ENCODE measurements around the gene CCDC195. TPM values are rescaled to one million over a fixed set of nuclear protein-coding genes. Genes with fewer than 3 reads are reported as not detected.

Gene CCDC195
- total RNA-seq, 1 donor from 2014 or later: not detected

DNA sequence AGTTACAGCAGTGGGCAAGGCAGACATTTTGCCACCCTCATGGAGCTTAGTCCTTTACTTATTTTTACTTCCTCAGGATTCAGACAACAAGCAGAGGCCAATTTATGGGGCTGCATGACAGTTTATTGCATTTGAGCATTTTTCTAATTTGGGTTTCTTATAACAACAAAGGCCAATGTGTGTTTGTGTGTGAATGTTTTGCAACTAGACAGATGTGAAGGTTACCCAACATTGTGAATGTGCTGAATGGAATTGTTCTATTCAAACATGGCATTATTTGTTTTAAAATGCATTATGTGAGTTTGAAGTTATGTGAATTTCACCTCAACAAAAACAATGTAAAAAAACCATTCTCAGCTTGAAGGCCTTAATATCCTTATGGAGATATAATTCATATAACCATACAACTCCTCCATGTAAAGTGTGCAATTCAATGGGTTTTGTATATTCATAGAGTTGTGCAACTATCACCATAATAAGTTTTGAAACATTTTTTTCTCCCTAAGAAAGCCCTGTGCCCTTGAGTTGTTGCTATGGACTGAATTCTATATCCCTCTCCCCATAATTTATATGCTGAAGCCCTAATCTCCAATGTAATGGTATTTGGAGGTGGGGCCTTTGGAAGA lies 57.3 kb downstream of the CCDC195 start:
- intact Hi-C loops (cut with DNase I): no loop called here

DNA sequence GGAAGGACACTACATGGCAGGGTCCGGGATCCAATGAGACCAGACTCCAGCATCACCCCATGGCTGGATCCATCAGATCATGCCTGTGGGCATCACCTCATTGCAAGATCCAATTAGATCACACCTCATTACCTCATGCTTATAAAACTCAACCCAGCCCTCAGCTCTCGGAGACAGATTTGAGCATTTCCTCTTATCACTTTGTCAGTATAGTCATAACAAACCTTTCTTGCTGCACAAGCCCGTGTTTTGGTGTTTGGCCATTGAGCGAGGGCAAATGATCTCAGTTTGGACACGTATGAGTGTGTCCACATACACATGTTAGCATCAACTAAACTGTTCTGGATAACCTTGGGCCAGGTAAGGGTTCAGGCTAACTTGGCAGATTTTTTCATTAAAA lies 58.8 kb downstream of the CCDC195 start:
- Histone ChIP-seq H3K9me3 (no peaks in the 10 kb centered on the region), H3K27ac (no peak overlapping the region), H3K36me3 (no peaks in the 10 kb centered on the region), H3K4me1 (no peaks in the 10 kb centered on the region), H3K4me3 (no peak overlapping the region), H3K27me3 (no peaks in the 10 kb centered on the region)
- TF ChIP-seq, protein P1, sequence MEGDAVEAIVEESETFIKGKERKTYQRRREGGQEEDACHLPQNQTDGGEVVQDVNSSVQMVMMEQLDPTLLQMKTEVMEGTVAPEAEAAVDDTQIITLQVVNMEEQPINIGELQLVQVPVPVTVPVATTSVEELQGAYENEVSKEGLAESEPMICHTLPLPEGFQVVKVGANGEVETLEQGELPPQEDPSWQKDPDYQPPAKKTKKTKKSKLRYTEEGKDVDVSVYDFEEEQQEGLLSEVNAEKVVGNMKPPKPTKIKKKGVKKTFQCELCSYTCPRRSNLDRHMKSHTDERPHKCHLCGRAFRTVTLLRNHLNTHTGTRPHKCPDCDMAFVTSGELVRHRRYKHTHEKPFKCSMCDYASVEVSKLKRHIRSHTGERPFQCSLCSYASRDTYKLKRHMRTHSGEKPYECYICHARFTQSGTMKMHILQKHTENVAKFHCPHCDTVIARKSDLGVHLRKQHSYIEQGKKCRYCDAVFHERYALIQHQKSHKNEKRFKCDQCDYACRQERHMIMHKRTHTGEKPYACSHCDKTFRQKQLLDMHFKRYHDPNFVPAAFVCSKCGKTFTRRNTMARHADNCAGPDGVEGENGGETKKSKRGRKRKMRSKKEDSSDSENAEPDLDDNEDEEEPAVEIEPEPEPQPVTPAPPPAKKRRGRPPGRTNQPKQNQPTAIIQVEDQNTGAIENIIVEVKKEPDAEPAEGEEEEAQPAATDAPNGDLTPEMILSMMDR (IDR thresholded peaks at IDR 0.05): no peak
- TF ChIP-seq POLR2A (IDR thresholded peaks at IDR 0.05) (no peak), POLR2AphosphoS5 (IDR thresholded peaks at IDR 0.05; ENCODE audit: insufficient read depth in 1 of 2, low read depth in 1 of 2) (no peak)
- DNase-seq (ENCODE audit: extremely low spot score in 2 of 2): no peak
- intact Hi-C loops (cut with DNase I): no loop called here

More for the DNA sequence above, 57.3 kb downstream of the CCDC195 start:
- Histone ChIP-seq H3K4me3 (no peak overlapping the region), H3K27ac (no peak overlapping the region), H3K9me3 (no peaks in the 10 kb centered on the region), H3K27me3 (no peaks in the 10 kb centered on the region), H3K4me1 (no peaks in the 10 kb centered on the region), H3K36me3 (no peaks in the 10 kb centered on the region)
- TF ChIP-seq, protein P1 (IDR thresholded peaks at IDR 0.05): no peak
- TF ChIP-seq POLR2A (IDR thresholded peaks at IDR 0.05) (no peak), POLR2AphosphoS5 (IDR thresholded peaks at IDR 0.05; ENCODE audit: insufficient read depth in 1 of 2, low read depth in 1 of 2) (no peak)
- DNase-seq (ENCODE audit: extremely low spot score in 2 of 2): no peak

DNA sequence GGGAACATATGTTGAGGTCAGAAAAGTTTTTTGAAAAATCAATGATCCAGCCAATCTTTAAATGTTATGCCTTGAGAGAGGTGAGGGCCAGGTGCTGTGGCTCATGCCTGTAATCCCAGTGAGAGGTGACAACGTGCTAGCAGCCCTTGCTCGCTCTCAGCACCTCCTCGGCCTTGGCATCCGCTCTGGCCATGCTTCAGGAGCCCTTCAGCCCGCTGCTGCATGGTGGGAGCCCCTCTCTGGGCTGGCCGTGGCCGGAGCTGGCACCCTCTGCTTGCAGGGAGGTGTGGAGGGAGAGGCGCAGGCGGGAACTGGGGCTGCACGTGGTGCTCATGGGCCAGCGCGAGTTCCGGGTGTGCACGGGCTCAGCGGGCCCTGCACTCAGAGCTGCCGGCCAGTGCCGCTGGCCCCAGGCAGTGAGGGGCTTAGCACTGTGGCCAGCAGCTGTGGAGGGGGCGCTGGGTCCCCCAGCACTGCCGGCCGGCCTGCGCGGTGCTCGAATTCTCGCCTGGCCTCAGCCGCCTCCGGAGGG lies 61.1 kb downstream of the CCDC195 start:
- Histone ChIP-seq H3K9me3 (no peaks in the 10 kb centered on the region), H3K27me3 (no peaks in the 10 kb centered on the region), H3K27ac (no peak overlapping the region), H3K4me1 (no peaks in the 10 kb centered on the region), H3K4me3 (no peak overlapping the region), H3K36me3 (no peaks in the 10 kb centered on the region)
- TF ChIP-seq, protein P1 (IDR thresholded peaks at IDR 0.05): no peak
- TF ChIP-seq POLR2AphosphoS5 (IDR thresholded peaks at IDR 0.05; ENCODE audit: insufficient read depth in 1 of 2, low read depth in 1 of 2) (no peak), POLR2A (IDR thresholded peaks at IDR 0.05) (no peak)
- no peak for DNase-seq (ENCODE audit: extremely low spot score in 2 of 2)
- intact Hi-C loops (cut with DNase I): no loop called here

Other genes with a start within 250 kb of the CCDC195 start
- gene CUL3, start 131.0 kb downstream of the CCDC195 start, total RNA-seq: 65.3 TPM